Effector memory CD4-positive, alpha-beta T cell (primary cell): ENCODE measurements around the gene PRKAR1B.

Experiments
- DNase-seq, 3 donors: peaks; one replicate each; pipeline ENCODE4 v3.0.0-alpha.2; 2020
- H3K27ac ChIP-seq: 2 replicates; pipeline ENCODE4 v1.7.0; 2013; ENCODE audit warnings: mild to moderate bottlenecking, low read length, moderate library complexity; ENCODE audit not compliant: insufficient read depth, poor library complexity, severe bottlenecking
- H3K27me3 ChIP-seq: replicated peaks from 2 replicates; pipeline ENCODE4 v1.7.0; 2013; ENCODE audit warnings: mild to moderate bottlenecking, low read length; ENCODE audit not compliant: insufficient read depth, control insufficient read depth, poor library complexity, severe bottlenecking
- H3K36me3 ChIP-seq: 2 replicates; pipeline ENCODE4 v1.7.0; 2013; ENCODE audit warnings: mild to moderate bottlenecking, low read length, moderate library complexity; ENCODE audit not compliant: control insufficient read depth, insufficient read depth
- H3K4me1 ChIP-seq: 2 replicates; pipeline ENCODE4 v1.7.0; 2013; ENCODE audit warnings: low read length, mild to moderate bottlenecking; ENCODE audit not compliant: control insufficient read depth, insufficient read depth, poor library complexity, severe bottlenecking
- H3K4me3 ChIP-seq: 2 replicates; pipeline ENCODE4 v1.7.0; 2013; ENCODE audit warnings: low read length, low read depth, mild to moderate bottlenecking; ENCODE audit not compliant: insufficient read depth, poor library complexity, severe bottlenecking
- H3K9me3 ChIP-seq: 2 replicates; pipeline ENCODE4 v1.7.0; 2013; ENCODE audit warnings: mild to moderate bottlenecking, low read length, moderate library complexity; ENCODE audit not compliant: control insufficient read depth

PRKAR1B gene

DNA sequence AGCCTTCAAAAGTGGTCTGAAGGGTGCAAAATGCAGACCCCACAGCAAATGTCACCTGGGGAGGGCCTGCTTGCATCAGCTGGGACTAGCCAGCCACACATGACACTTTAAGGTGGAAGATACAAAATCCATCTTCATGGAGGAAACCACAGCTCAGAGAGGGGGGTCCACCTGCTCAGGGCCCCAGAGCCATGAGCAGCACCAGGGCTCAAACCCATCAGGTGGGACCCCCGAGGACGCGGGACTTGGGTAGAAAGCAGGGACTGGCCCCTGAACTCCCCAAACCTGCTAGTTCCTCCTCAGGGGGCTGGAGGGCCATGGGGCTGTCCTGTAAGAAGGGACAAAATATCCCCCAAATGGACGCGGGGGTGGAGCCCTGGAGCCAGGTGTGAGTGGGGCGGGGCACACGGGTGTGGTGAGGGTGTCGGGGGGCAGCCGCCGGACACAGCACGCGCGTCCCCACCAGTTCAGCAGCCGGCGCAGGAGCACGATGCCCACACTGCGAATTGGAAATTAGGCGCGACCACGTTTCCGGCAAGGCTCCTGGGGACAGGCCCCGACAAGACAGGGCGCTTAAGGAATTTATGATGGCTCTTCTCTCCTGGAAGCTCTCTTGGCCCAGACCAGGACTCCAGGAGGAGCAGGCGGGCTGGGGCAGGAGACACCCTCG, 215.5 kb downstream of the PRKAR1B start:
- DNase-seq, result no peak
- Histone ChIP-seq H3K9me3 (no peaks in the 10 kb centered on the region), H3K4me3 (no peak overlapping the region), H3K27ac (no peak overlapping the region), H3K4me1 (peaks cover under 1% of the 10 kb centered on the region), H3K27me3 (no peaks in the 10 kb centered on the region), H3K36me3 (no peaks in the 10 kb centered on the region)

DNA sequence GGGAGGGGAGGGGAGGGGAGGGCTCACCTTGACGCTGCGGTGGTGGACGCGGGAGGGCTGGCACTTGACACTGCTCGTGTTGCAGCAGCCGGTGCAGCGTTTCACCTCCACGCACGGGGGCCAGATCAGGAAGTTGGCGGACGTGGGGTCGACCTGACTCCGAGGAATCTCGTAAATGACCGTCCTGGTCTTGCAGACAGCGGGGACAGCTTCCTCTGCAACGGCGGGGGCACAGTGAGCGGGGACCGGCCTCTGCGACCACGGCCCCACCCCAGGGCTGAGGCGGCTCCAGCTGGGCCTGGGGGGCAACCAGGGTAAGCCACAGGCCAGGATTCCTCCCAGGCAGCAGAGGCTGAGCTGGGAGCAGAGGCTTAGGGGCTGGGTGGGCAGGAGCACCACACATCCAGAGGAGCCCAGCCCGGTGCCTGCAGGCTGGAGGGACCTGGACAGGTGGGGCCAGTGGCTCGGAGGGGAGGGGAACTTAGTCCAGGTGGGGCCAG, 216.2 kb downstream of the PRKAR1B start:
- Histone ChIP-seq H3K27ac (no peak overlapping the region), H3K4me3 (no peak overlapping the region), H3K27me3 (no peaks in the 10 kb centered on the region), H3K36me3 (no peaks in the 10 kb centered on the region), H3K9me3 (no peaks in the 10 kb centered on the region), H3K4me1 (no peaks in the 10 kb centered on the region)
- no peak for DNase-seq

DNA sequence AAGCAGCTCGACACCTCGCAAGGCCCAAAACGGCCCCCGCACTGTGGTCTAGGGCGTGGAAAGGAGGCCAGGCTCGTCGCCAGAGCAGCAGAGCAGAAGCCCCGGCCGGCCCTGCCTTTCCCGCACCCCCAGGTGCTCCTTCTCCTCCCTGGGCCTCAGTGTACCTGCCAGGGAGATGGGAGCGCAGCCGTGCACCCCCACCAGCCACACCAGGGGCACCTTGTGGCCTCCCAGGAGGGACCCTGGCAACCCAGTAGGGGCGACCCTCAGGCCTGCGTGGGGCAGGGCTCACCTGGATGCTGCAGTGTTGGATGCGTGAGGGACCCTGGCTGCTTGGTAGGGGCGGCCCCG, 217.0 kb downstream of the PRKAR1B start:
- DNase-seq, result no peak
- no peaks in the 10 kb centered on the region for H3K4me1 ChIP-seq
- no peaks in the 10 kb centered on the region for H3K27me3 ChIP-seq
- H3K36me3 ChIP-seq, result no peaks in the 10 kb centered on the region
- H3K4me3 ChIP-seq, result no peak overlapping the region
- H3K9me3 ChIP-seq, result no peaks in the 10 kb centered on the region
- no peak overlapping the region for H3K27ac ChIP-seq

DNA sequence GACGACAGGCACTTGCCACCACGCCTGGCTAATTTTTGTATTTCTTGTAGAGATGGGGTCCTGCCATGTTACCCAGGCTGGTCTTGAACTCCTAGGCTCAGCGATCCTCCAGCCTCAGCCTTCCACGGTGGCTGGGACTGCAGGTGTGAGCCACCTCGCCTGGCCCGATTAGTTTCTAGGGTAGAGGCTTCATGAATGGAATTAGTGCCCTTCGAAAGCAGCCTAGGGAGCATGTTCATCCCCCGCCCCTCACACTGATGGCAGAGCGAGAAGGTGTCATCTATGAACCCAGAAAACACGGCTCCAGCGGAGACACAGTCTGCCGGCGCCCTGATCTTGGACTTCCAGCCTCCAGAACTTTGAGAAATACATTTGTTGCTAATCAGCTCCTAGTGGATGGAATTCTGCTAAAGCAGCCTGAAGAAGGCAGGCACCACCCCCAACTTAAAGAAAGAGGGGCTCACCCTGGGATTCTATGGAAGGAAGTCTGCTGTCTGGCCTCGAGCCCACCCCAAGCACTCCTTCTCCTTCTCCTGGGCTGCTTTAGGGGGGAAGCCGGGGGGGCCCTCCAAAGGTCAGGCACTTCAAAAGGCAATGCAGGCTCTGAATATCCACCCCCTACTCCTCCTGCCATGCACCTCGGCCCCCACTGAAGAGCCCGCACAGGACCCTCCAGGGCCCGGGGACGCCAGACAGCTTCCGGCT, 217.5 kb downstream of the PRKAR1B start:
- Histone ChIP-seq H3K27me3 (no peaks in the 10 kb centered on the region), H3K36me3 (no peaks in the 10 kb centered on the region), H3K4me1 (no peaks in the 10 kb centered on the region), H3K4me3 (no peak overlapping the region), H3K27ac (no peak overlapping the region), H3K9me3 (no peaks in the 10 kb centered on the region)
- DNase-seq, result no peak

DNA sequence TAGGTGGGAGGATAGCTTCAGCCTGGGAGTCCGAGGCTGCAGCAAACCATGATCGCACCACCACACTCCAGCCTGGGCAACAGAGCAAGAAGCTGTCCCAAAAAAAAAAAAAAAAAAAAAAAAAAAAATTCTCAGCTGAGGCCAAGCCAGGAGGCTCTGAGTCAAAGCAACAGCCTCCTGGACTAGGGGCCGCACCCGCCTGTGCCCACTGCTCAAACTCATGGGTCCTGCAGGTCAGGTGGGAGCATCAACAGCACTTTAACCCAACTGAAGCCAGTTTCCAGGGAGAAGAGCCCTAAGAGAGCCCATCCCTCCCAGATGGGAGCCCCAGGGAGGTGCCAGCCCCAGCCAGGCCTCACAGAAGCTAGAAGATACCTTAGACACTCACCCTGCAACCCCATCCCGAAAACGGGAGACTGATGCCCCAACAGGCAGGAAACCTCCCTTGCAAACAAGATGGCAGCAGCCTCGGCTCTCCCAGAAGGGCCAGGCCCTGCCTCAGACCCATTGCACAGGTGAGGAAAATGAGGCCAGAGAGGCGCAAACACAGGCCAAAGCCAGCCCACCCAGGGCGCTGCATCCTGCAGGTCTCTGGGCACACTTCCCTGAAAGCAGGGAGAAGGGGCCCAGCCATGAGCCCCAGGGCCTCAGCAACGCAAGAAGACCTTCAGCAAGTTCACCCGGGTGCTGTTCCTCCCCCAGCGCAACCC, 218.5 kb downstream of the PRKAR1B start:
- no peaks in the 10 kb centered on the region for H3K4me1 ChIP-seq
- no peaks in the 10 kb centered on the region for H3K9me3 ChIP-seq
- H3K36me3 ChIP-seq, result no peaks in the 10 kb centered on the region
- no peak for DNase-seq
- H3K27ac ChIP-seq, result no peak overlapping the region
- no peaks in the 10 kb centered on the region for H3K27me3 ChIP-seq
- no peak overlapping the region for H3K4me3 ChIP-seq

DNA sequence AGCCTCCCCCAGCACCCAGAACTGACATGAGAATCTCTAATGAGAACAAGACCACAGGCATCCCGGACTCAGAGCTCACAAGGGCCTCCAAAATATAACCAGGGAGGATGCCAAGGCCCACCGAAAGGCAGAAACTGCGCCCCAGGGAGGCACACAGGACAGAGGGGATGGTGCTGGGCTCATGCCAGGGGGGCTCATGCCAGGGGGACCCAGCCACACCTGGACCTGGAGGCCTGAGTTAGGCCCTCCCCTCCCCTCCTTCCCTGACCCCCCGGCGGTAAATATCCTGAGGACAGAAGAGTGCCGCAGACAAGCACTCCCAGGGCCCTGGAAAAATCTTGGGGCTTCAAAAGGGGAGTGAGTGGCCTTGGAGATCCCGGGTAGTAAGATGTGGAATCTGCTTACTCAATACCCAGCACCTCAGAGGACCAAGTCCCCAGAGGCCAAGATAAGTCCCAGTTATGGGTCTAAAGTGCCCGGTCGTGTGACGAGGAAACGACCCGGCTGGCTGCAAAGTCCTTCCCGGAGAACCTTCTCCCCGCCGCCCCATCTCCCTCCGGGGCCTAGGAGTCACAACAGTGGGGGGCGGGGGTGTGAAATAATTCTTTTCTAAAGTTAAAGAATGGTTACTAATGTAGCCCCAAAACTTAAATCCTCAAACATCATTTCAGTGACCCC, 219.3 kb downstream of the PRKAR1B start:
- H3K9me3 ChIP-seq, result no peaks in the 10 kb centered on the region
- no peaks in the 10 kb centered on the region for H3K36me3 ChIP-seq
- H3K27me3 ChIP-seq, result no peaks in the 10 kb centered on the region
- no peaks in the 10 kb centered on the region for H3K4me1 ChIP-seq
- no peak overlapping the region for H3K27ac ChIP-seq
- no peak overlapping the region for H3K4me3 ChIP-seq
- no peak for DNase-seq

DNA sequence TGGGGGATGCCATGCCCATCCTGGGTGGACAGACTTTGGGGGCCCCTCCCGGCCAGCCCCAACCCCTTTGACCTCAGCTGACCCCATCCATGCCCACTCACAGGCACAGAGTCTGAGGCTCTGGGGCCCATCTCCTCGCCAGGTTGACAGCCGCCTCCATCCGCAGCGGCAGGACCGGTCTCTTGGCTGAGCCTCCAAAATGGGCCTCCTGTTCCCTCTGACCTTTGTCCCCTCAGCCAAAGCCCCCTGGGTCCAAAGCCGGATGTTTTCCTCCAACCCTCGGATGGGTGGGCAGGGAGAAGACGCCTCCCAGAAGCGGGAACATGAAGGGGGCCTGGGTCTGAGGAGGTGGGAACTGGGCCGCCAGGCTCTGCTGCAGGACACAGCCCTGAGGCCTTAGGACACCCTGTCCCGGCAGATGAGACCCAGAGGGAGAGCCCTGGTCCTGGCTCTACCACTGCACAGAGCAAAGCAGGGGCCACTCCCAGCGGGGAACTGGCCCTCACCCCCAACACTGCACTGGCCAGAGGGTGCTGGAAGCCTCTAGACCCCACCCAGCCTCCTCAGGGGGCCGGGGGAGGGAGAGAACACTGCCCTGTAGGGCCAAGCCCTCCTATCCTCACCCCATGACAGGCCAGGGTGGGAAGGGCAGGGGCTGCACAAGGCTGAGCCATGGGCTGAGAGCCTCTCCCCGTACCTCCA, 220.0 kb downstream of the PRKAR1B start:
- no peak for DNase-seq
- H3K4me1 ChIP-seq, result no peaks in the 10 kb centered on the region
- no peaks in the 10 kb centered on the region for H3K27me3 ChIP-seq
- H3K9me3 ChIP-seq, result no peaks in the 10 kb centered on the region
- no peaks in the 10 kb centered on the region for H3K36me3 ChIP-seq
- H3K4me3 ChIP-seq, result no peak overlapping the region
- no peak overlapping the region for H3K27ac ChIP-seq

DNA sequence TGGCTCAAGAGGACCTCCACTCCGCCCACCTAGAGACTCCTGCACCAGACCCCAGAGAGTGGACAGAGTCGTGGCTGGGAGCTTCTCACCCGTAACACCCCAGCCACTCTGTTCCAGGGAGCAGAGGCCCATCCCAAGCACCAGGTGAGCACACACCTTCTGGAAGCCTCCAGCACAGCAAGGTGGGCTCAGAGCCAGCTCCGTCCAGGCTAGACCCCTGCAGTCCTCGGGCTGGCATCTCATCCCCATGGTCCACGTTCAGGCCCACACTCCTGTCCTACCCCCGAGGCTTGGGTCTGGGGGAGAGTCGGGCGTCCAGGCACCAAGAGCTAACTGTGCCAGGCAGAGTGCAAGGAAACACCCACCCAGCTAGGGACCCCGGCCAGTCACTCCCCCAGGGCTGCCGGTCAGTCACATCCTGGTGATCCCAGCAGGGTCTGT, 220.7 kb downstream of the PRKAR1B start:
- Histone ChIP-seq H3K9me3 (no peaks in the 10 kb centered on the region), H3K4me3 (no peak overlapping the region), H3K36me3 (no peaks in the 10 kb centered on the region), H3K4me1 (no peaks in the 10 kb centered on the region), H3K27me3 (no peaks in the 10 kb centered on the region), H3K27ac (no peak overlapping the region)
- DNase-seq, result no peak

DNA sequence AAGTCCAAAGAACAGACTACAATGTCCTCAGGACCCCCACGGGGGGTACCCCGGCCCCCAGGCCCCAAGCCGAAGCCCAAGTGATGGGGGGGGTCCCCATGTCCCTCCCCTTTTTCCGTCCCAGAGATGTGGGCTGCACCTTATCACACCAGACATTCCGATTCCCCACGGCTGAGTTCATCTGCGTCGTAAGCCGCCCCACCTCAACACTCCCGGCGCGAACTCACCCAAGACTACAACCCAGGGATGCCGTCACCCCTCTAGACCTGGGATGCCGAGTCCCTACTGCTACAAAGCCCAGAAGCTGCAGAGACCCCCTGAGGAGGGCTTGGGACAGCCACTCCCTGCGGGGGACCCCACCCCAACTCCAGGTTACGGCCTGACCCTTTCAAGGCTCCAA, 221.9 kb downstream of the PRKAR1B start:
- no peaks in the 10 kb centered on the region for H3K27me3 ChIP-seq
- no peak overlapping the region for H3K27ac ChIP-seq
- no peaks in the 10 kb centered on the region for H3K36me3 ChIP-seq

More for the DNA sequence above, 221.9 kb downstream of the PRKAR1B start:
- Histone ChIP-seq H3K4me3 (no peak overlapping the region), H3K4me1 (no peaks in the 10 kb centered on the region), H3K9me3 (no peaks in the 10 kb centered on the region)
- DNase-seq, result no peak
